Common myeloid progenitor, CD34-positive (primary cell): ENCODE measurements around the gene ZNF282.
"Not testable (repeated sequence)": the region's sequence is repeated elsewhere in the genome, so short reads cannot be mapped to it uniquely, and the experiment has no call there.

Experiments
- CTCF ChIA-PET: fragments of 350-600 bp; sonication (Branson Sonifier 250); formaldehyde crosslinking; loops from one replicate; lab custom pipeline; 2021; ENCODE audit warnings: antibody characterized with exemption; lab: Charles Lee
- POLR2A ChIA-PET: fragments of 350-600 bp; sonication (Branson Sonifier 250); formaldehyde crosslinking; loops from one replicate; lab custom pipeline; 2021; ENCODE audit warnings: antibody characterized with exemption; lab: Charles Lee
- DNase-seq, 3 donors: peaks; one replicate each; pipeline versions ENCODE4 v3.0.0 to v3.0.0-alpha.2; 2013
- H3K27ac ChIP-seq, 2 experiments: 1 replicate in 1 of 2; 2 replicates in 1 of 2; pipeline ENCODE4 v1.7.0; 2013; ENCODE audit warnings: inconsistent platforms in 2 of 2, low read length in 2 of 2, mild to moderate bottlenecking in 2 of 2, low read depth in 1 of 2, moderate library complexity in 1 of 2; ENCODE audit not compliant: severe bottlenecking in 2 of 2, insufficient read depth in 1 of 2, poor library complexity in 1 of 2
- H3K27me3 ChIP-seq, 5 experiments: replicated peaks in 2 of 5; 1 replicate in 3 of 5; 2 replicates in 2 of 5; pipeline versions ENCODE4 v1.6.1 to v1.7.0; 2013; ENCODE audit warnings: low read length in 4 of 5, mild to moderate bottlenecking in 2 of 5, moderate library complexity in 2 of 5, inconsistent platforms in 1 of 5; ENCODE audit not compliant: insufficient read depth in 5 of 5, control insufficient read depth in 4 of 5
- H3K36me3 ChIP-seq, 4 experiments: 1 replicate in 2 of 4; 2 replicates in 2 of 4; pipeline versions ENCODE4 v1.6.1 to v1.7.0; 2013; ENCODE audit warnings: low read length in 3 of 4, control low read depth in 1 of 4, mild to moderate bottlenecking in 1 of 4; ENCODE audit not compliant: control insufficient read depth in 4 of 4, insufficient read depth in 4 of 4
- H3K4me1 ChIP-seq, 4 experiments: 1 replicate in 3 of 4; 2 replicates in 1 of 4; pipeline versions ENCODE4 v1.6.1 to v1.7.1; 2013; ENCODE audit warnings: low read length in 3 of 4, mild to moderate bottlenecking in 3 of 4, control low read depth in 1 of 4, inconsistent platforms in 1 of 4, moderate library complexity in 1 of 4; ENCODE audit not compliant: control insufficient read depth in 4 of 4, insufficient read depth in 4 of 4; ENCODE audit errors: control extremely low read depth in 1 of 4
- H3K4me3 ChIP-seq, 7 experiments: 1 replicate in 4 of 7; 2 replicates in 3 of 7; pipeline versions ENCODE4 v1.5.1 to v1.7.0; 2013; ENCODE audit warnings: mild to moderate bottlenecking in 7 of 7, low read length in 6 of 7, moderate library complexity in 6 of 7, inconsistent platforms in 2 of 7, low read depth in 2 of 7, control low read depth in 1 of 7; ENCODE audit not compliant: insufficient read depth in 4 of 7, control insufficient read depth in 1 of 7; ENCODE audit errors: extremely low read depth in 1 of 7
- H3K9me3 ChIP-seq, 5 experiments: 1 replicate in 4 of 5; 2 replicates in 1 of 5; pipeline versions ENCODE4 v1.6.1 to v1.7.1; 2013; ENCODE audit warnings: low read length in 4 of 5, mild to moderate bottlenecking in 2 of 5, inconsistent platforms in 1 of 5, low read depth in 1 of 5, moderate library complexity in 1 of 5; ENCODE audit not compliant: control insufficient read depth in 4 of 5, insufficient read depth in 2 of 5; ENCODE audit errors: control extremely low read depth in 1 of 5
- WGBS: methylation state at CpG from one replicate; pipeline ENCODE4 v1.1.5; 2013; ENCODE audit not compliant: insufficient coverage; 5-methylcytosine and 5-hydroxymethylcytosine counted together

The ZNF282 gene

GRCh38 chr7:149228831-149229471, 33.6 kb downstream of the ZNF282 start:
- peaks cover 7 to 27% (median 21%) of the 10 kb centered on the region in 4 experiments for H3K36me3 ChIP-seq
- ChIA-PET POLR2A (interaction anchor here (0.6 kb wide), 1 partner anchor 70 kb away, joined by 3 read pairs; no protein-coding TSS in a partner anchor), CTCF (no interaction called here)
- no peaks in the 10 kb centered on the region for H3K27me3 ChIP-seq
- H3K9me3 ChIP-seq, result peaks cover 0 to 6% (median 0%) of the 10 kb centered on the region in 5 experiments
- H3K4me3 ChIP-seq, result no peak overlapping the region
- no peak for DNase-seq
- no peaks in the 10 kb centered on the region for H3K4me1 ChIP-seq
- WGBS, result 59% methylated on average over 6 of the region's 7 CpGs
- no peak overlapping the region for H3K27ac ChIP-seq

- WGBS, result 74% methylated on average over 5 of the region's 6 CpGs
- ChIA-PET CTCF (no interaction called here), POLR2A (interaction anchor here (0.6 kb wide), 1 partner anchor 69 kb away, joined by 3 read pairs; no protein-coding TSS in a partner anchor)
These were observed 34.2 kb downstream of the ZNF282 start for GRCh38 chr7:149229526-149229925.

GRCh38 chr7:149232362-149232761, 37.0 kb downstream of the ZNF282 start:
- POLR2A ChIA-PET, result no interaction called here
- CTCF ChIA-PET, result interaction anchor here (0.7 to 1.0 kb wide), 2 partner anchors 10 to 13 kb away, joined by 3 read pairs; no protein-coding TSS in a partner anchor
- H3K9me3 ChIP-seq, result no peaks in the 10 kb centered on the region

More at GRCh38 chr7:149229526-149229925, 34.2 kb downstream of the ZNF282 start:
- no peak overlapping the region for H3K4me3 ChIP-seq
- H3K4me1 ChIP-seq, result no peaks in the 10 kb centered on the region
- DNase-seq, result no peak
- H3K36me3 ChIP-seq, result peaks cover 7 to 22% (median 16%) of the 10 kb centered on the region in 4 experiments
- H3K27me3 ChIP-seq, result no peaks in the 10 kb centered on the region
- H3K9me3 ChIP-seq, result peaks cover 0 to 1% (median 0%) of the 10 kb centered on the region in 5 experiments
- no peak overlapping the region for H3K27ac ChIP-seq

GRCh38 chr7:149233655-149234204, 38.4 kb downstream of the ZNF282 start:
- H3K9me3 ChIP-seq, POLR2A ChIA-PET, H3K27me3 ChIP-seq, H3K27ac ChIP-seq, DNase-seq, H3K4me3 ChIP-seq, H3K36me3 ChIP-seq, CTCF ChIA-PET, H3K4me1 ChIP-seq: not testable (repeated sequence)
- 94% methylated on average over 6 of the region's 7 CpGs for WGBS

More at GRCh38 chr7:149232362-149232761, 37.0 kb downstream of the ZNF282 start:
- no peak for DNase-seq
- 86% methylated on average over 2 of the region's 2 CpGs for WGBS
- H3K4me3 ChIP-seq, result no peak overlapping the region
- no peaks in the 10 kb centered on the region for H3K4me1 ChIP-seq
- H3K27me3 ChIP-seq, result peaks cover 0 to 4% (median 1%) of the 10 kb centered on the region in 5 experiments
- no peak overlapping the region for H3K27ac ChIP-seq
- no peaks in the 10 kb centered on the region for H3K36me3 ChIP-seq

- peaks cover 6 to 11% (median 11%) of the 10 kb centered on the region in 4 experiments for H3K4me1 ChIP-seq
- ChIA-PET CTCF (no interaction called here), POLR2A (no interaction called here)
- H3K27ac ChIP-seq, result no peak overlapping the region
- peaks cover 0 to under 1% (median 0%) of the 10 kb centered on the region in 5 experiments for H3K9me3 ChIP-seq
- H3K36me3 ChIP-seq, result no peaks in the 10 kb centered on the region
- no peak for DNase-seq
- H3K27me3 ChIP-seq, result peaks cover 0 to 4% (median 1%) of the 10 kb centered on the region in 5 experiments
- no peak overlapping the region for H3K4me3 ChIP-seq
- WGBS, result 81% methylated on average over 4 of the region's 7 CpGs
These were observed 42.2 kb downstream of the ZNF282 start for GRCh38 chr7:149237502-149237901.

- 90% methylated on average over 2 of the region's 3 CpGs for WGBS
- Histone ChIP-seq H3K4me3 (no peak overlapping the region), H3K27me3 (peaks cover 0 to 4% (median 1%) of the 10 kb centered on the region in 5 experiments), H3K36me3 (no peaks in the 10 kb centered on the region), H3K9me3 (peaks cover 0 to 3% (median 0%) of the 10 kb centered on the region in 5 experiments), H3K27ac (no peak overlapping the region), H3K4me1 (peaks cover 6 to 11% (median 11%) of the 10 kb centered on the region in 4 experiments)
- DNase-seq, result no peak
- POLR2A ChIA-PET, result no interaction called here
- CTCF ChIA-PET, result no interaction called here
These were observed 42.7 kb downstream of the ZNF282 start for GRCh38 chr7:149238051-149238450.
